HK-2 (cell line): ENCODE measurements around the gene ATM.
"Not testable (repeated sequence)": the region's sequence is repeated elsewhere in the genome, so short reads cannot be mapped to it uniquely, and the experiment has no call there.

Experiments
- DNase-seq: peaks from one replicate; pipeline ENCODE4 v3.0.0-alpha.2; 2018; ENCODE audit not compliant: unreplicated experiment

The ATM gene

GRCh38 chr11:108286956-108287355, 64.1 kb downstream of the ATM start:
- DNase-seq = no peak

DNA sequence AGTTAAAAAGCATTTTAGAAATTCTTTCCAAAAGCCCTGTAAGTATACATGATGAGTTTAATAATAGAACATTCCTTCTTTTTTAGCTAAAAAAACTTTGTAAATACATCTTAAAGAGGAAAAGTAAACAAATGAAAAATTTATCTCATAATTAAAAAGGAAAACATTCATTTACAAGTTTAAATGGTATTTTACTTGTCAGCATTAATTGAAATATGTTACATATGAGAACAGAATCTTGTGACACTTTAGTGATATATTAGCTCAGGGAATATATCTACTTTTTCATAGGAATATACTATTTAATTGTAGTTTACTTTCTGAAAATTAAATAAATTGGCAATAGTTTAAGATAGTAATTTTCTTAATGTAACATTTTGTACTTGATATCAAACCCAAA, 66.2 kb downstream of the ATM start:
- DNase-seq = not testable (repeated sequence)

DNA sequence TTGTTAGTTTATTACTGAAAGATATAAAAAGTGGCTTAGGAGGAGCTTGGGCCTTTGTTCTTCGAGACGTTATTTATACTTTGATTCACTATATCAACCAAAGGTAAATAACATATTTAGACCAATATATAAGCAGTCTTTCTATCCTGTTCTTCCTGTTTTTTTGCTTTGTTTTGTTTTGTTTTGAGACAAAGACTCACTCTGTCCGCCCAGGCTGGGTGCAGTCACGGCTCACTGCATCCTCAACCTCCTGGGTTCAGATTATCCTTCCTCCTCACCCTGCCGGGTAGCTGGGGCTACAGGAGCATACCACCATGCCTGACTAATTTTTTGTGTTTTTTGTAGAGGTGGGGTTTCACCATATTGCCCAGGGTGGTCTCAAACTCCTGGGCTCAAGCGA, 66.8 kb downstream of the ATM start:
- no peak for DNase-seq

- no peak for DNase-seq
Measured at GRCh38 chr11:108293229-108293628, 70.4 kb downstream of the ATM start.

- no peak for DNase-seq
Measured at GRCh38 chr11:108302121-108302785, 79.4 kb downstream of the ATM start.

- no peak for DNase-seq
Measured at GRCh38 chr11:108307751-108308150, 84.9 kb downstream of the ATM start.

GRCh38 chr11:108313444-108313843, 90.6 kb downstream of the ATM start:
- DNase-seq = no peak

DNA sequence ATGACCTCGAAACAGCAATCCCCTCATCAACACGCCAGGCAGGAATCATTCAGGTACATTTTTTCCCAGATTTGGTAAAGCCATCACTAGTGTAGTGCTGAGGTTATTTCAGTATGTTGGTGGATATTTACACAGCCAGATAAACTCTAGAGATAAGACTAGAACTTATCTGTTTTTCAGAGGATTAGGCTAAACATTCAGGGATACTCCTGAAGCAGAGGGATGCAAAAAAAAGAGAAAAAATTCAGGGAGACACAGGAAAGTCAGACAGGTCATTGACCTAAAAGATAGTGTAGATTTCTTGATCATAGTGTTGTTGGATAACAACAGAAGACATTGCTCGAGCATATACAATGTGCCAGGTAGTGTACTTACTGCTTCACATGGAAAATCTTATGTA, 93.2 kb downstream of the ATM start:
- no peak for DNase-seq

- no peak for DNase-seq
Measured at GRCh38 chr11:108319541-108320145, 96.8 kb downstream of the ATM start.

GRCh38 chr11:108322666-108323065, 99.8 kb downstream of the ATM start:
- DNase-seq = no peak

DNA sequence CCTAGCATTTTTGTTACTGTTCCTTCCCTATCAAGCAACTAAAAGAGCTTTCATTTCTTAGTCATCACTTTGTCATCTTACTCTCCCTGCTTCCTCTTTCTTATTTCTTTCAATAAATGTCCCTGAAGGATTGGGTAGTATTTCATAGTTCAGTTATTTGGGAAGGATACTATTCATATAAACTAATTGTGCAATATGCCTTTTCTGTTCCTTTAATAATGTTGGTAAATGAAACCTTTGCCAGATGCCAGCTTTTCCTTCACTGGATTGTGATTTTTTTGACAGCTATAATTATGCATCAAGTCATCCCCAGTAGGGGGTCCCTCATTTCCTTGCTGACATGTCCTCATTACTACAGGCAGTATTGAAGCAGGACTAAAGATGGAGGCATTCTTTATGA, 101.7 kb downstream of the ATM start:
- no peak for DNase-seq

GRCh38 chr11:108333403-108333899, 110.6 kb downstream of the ATM start:
- no peak for DNase-seq

DNA sequence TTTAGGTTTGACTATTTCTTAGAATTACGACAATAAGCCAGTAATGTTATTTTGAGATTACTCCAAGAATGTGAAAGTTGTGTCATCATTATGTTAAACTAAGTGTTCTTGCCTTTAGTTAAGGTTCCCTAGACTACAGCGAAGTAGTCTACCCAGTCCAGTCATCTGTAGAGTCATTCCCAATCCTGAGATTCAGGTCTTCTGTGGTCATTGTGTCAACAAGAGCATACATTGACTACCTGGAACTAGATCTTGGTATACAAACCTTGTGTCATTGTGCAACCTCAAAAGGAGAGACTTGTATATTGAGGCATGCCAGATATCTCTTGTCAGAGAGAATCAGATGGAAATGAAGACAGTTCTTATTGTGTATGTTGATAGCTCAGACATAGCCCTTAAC, 115.9 kb downstream of the ATM start:
- no peak for DNase-seq

GRCh38 chr11:108340973-108341372, 118.1 kb downstream of the ATM start:
- no peak for DNase-seq

- no peak for DNase-seq
Measured at GRCh38 chr11:108341654-108342053, 118.8 kb downstream of the ATM start.

GRCh38 chr11:108343714-108344113, 120.8 kb downstream of the ATM start:
- no peak for DNase-seq

GRCh38 chr11:108345767-108346166, 122.9 kb downstream of the ATM start:
- no peak for DNase-seq

GRCh38 chr11:108346451-108346850, 123.6 kb downstream of the ATM start:
- DNase-seq = no peak

DNA sequence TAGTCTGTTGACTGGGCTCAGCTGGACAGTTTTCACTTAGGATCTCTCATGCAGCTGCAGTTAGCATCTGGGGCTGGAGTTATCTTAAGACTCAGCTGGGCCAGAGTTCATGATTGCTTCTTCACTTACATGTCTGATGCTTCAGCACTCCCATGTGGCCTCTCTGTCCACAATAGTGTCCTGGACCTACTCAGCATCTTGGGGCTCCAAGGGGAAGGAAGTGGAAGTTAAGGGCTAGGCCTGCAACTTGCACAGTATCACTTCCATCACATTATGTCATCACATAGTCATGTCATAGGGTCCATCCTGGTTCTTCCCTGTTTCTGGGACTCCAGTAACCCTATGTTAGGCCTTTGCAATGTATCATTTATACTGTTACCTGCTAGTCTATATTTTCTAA, 128.6 kb downstream of the ATM start:
- DNase-seq = no peak

DNA sequence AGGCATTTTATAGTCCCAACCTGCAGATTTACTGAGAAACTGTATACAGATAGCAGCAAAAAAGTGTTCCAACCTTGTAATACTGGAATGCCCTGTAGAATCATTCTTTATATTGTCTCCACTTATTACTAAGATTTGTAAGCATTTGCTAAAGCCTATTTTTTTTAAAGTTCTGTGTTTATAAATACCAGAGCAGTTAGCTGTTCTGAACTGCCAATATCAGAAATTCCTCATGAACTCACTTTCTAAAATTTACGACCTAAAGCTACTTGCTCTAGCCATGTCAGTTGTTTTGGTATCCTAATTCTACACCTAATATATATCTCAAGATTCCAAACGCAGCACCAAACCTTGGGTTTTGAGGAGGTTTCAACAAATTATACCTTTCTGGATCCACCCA, 141.3 kb downstream of the ATM start:
- DNase-seq = no peak

- no peak for DNase-seq
Measured at GRCh38 chr11:108368134-108368533, 145.3 kb downstream of the ATM start.

DNA sequence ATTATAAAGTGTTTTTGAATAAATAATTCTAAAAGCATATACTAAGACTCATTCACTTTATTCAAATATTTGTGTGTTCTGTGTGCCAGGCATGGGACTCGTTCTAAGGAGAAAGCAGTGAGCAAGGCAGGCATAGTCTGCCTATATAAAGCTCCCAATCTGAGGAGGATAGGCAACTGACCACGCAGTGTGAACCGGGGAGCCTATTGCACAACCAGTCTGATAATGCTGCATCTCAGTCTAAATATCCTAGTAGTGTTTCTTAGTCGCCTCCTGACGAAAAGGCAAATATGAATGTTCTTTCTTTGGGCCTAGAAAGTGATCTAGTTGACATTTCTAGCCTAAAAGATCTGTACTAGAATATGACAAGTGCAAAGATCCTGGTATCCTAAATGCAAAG, 146.2 kb downstream of the ATM start:
- DNase-seq = no peak

DNA sequence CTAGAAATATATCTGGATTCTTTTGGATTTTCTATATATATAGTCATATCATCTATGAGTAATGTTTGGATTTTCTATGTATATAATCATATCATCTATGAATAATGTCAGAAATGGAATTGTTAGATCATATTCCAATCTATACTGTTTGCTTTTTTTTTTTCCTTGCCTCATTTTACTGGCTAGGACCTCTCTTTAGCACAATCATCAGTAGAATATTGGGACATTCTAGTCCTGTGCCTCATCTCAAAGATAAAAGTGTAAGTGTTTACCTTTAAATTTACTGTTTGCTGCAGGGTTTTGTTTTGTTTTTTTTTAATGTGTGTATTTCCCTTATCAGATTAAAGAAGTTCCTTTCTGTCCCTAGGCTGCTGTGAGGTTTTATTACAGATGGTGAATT, 147.4 kb downstream of the ATM start:
- DNase-seq = no peak

DNA sequence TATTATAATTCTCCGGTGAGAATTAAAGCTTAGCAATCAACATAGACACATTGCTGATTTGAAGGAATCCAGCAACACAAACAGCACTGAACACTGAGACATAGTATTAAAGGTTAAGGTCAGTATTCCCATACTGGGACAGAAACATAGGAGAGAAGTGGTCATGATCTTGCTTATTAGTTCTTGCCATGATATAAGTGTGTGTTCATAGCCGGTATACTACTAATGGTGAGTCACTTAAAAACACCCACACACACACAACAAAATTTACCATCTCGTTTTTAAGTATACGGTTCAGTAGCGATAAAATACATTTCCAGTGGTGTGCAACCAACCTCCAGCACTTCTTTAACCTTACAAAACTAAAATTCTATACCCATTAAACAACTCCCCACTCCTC, 148.1 kb downstream of the ATM start:
- DNase-seq = no peak
